OCI-LY3 (cell line): ENCODE measurements around the gene LUZP2.

ENCODE experiments used
- EZH2phosphoT487 ChIP-seq: fragments of 200-600 bp; shearing (Covaris generic); IDR thresholded peaks from 2 replicates; pipeline ENCODE4 v1.6.1; 2018; ENCODE audit warnings: antibody characterized with exemption, mixed run types, low read depth
- TF ChIP-seq, protein P1 (sequence below): fragments of 200-600, 300-600 bp; sonication (generic); IDR thresholded peaks from 2 replicates; pipeline ENCODE4 v1.5.1; 2014; ENCODE audit warnings: antibody characterized with exemption, low read length, low read depth

DNA sequence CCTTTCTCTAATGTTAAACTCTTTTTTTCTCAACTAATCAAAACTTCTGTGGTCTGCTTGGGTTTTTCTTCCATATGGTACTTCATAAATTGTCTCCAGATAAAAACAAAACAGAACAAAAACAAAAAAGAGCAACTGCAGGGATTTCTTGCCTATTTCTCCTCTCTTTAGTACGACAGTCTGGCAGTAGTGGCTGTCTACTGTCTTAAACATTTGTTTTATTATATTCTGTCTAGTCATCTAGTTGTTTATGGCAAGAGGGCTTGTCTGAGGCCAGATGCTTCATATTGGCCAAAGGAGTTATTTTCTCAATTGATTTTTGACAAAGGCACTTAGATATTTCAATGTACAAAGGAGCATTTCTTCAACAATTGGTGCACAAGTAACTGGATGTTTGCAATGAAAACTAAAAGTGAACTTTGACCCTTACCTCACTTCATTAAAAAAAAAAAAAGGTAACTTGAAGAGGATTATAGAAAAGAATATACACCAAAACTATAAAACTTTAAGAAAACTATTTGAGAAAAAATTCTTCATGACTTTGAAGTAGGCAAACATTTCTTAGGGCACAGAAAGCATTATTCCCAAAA is 404.2 kb downstream of the LUZP2 start:
- TF ChIP-seq, protein P1, sequence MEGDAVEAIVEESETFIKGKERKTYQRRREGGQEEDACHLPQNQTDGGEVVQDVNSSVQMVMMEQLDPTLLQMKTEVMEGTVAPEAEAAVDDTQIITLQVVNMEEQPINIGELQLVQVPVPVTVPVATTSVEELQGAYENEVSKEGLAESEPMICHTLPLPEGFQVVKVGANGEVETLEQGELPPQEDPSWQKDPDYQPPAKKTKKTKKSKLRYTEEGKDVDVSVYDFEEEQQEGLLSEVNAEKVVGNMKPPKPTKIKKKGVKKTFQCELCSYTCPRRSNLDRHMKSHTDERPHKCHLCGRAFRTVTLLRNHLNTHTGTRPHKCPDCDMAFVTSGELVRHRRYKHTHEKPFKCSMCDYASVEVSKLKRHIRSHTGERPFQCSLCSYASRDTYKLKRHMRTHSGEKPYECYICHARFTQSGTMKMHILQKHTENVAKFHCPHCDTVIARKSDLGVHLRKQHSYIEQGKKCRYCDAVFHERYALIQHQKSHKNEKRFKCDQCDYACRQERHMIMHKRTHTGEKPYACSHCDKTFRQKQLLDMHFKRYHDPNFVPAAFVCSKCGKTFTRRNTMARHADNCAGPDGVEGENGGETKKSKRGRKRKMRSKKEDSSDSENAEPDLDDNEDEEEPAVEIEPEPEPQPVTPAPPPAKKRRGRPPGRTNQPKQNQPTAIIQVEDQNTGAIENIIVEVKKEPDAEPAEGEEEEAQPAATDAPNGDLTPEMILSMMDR, result no peak
- TF ChIP-seq EZH2phosphoT487, result no peak
